CD4-positive, alpha-beta T cell treated with Interleukin-1 beta for 1 hour (primary cell): ENCODE results near the gene GPAT2.
"Not testable (repeated sequence)": the region's sequence is repeated elsewhere in the genome, so short reads cannot be mapped to it uniquely, and the experiment has no call there.

Experiments used
- DNase-seq, 2 donors: peaks; one replicate each; pipeline ENCODE4 v3.0.0-alpha.2; 2020 to 2022

The GPAT2 gene

GRCh38 chr2:96064760-96065159 lies 30.0 kb upstream of the GPAT2 start:
- not testable (repeated sequence) for DNase-seq

- not testable (repeated sequence) for DNase-seq
These were observed 29.4 kb upstream of the GPAT2 start for GRCh38 chr2:96064047-96064675.

GRCh38 chr2:96063116-96063899 lies 28.6 kb upstream of the GPAT2 start:
- not testable (repeated sequence) for DNase-seq

GRCh38 chr2:96062483-96062882 lies 27.8 kb upstream of the GPAT2 start:
- not testable (repeated sequence) for DNase-seq

- not testable (repeated sequence) for DNase-seq
These were observed 27.2 kb upstream of the GPAT2 start for GRCh38 chr2:96061901-96062300.

- not testable (repeated sequence) for DNase-seq
These were observed 26.6 kb upstream of the GPAT2 start for GRCh38 chr2:96061197-96061817.

- DNase-seq: not testable (repeated sequence)
These were observed 25.6 kb upstream of the GPAT2 start for GRCh38 chr2:96060325-96060724.

- not testable (repeated sequence) for DNase-seq
These were observed 24.7 kb upstream of the GPAT2 start for GRCh38 chr2:96059443-96059842.

- not testable (repeated sequence) for DNase-seq
These were observed 21.1 kb upstream of the GPAT2 start for GRCh38 chr2:96055830-96056229.

DNA sequence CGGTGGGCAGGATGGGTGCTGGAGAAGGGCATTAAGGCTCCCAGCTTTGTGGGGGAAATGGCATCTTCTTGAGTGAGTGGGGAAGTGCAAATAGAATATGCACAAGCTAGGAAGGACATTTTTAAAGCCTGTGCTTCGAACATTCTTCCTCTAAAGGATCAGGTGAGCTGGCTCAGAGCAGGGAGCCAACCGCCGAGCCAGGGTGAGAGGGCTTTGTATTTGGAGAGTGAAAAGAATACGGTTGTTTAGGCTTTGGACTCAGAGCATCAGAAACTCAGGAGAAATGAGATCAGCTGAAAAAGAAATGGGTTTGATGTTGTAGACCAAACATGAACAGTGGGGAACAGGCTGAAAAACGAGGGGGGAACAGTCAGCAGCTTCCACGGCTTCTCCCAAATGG lies 19.8 kb upstream of the GPAT2 start:
- DNase-seq: not testable (repeated sequence)

GRCh38 chr2:96053385-96053784 lies 18.7 kb upstream of the GPAT2 start:
- not testable (repeated sequence) for DNase-seq

- not testable (repeated sequence) for DNase-seq
These were observed 17.9 kb upstream of the GPAT2 start for GRCh38 chr2:96052632-96053031.

DNA sequence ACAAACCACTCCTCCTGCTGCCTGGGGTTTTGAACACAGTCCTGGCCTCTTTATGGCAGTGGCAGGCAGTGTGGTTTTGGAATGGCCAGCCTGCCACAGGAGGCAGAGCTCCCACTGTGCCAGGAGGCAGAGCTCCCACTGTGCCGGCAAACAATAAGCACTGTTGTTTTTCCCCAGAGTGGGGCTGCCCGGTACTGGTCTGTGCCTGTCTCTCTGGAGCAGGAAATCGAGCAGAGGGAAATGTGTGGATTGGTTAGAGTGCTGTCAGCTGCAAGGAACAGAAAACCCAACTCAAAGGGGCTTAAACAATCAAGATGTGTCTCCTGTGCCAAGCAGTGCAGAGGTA lies 15.2 kb upstream of the GPAT2 start:
- not testable (repeated sequence) for DNase-seq

- DNase-seq: not testable (repeated sequence)
These were observed 14.6 kb upstream of the GPAT2 start for GRCh38 chr2:96049049-96049916.

DNA sequence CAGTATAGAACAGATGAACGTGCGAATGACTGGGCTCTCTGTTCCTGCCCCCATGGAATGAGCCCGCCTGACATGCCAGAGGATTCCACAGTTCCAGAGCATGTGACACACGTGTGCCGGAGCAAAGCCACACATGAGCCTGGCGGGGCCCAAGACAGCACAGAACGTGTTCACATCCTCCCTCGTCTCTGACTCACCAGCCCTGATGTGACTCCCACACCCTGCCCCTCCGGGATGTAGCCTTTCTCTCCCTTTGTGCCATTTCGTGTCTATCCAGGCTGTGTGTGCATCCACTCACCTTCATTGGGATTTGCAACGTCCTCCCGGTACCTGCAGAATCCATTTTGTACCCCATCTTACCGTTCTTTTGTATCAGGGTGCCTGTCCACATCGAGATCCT lies 838 bp upstream of the GPAT2 start:
- not testable (repeated sequence) for DNase-seq

- not testable (repeated sequence) for DNase-seq
These were observed 719 bp downstream of the GPAT2 start for GRCh38 chr2:96033997-96034396.

DNA sequence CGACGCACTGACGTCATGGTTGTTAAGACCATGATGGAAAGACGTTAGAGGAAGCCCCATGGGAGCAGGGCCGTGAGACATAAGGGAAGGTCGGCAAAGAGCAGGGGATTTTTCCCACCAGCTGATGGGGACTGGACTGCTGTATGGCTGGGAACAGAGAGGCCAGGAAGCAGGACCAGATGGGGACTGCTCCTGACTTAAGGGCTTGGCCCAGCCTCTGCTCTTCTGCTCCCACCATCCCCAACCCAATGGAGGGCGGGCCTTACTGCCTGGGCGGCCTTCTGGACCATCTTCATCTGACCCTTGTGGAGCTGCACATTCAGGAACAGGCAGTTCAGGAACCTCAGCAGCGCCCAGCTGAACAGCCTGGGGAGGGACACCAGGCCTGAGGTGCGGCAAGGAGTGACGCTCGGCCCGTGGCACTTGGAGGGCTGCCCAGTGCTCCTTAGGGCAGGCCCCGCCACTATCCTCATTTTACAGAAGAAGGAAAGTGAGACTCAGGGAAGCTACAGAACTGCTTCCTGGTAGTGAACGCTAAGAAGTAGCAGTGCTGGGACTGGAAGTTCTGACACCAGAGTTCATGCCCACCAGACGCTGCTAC lies 6.9 kb downstream of the GPAT2 start:
- not testable (repeated sequence) for DNase-seq

DNA sequence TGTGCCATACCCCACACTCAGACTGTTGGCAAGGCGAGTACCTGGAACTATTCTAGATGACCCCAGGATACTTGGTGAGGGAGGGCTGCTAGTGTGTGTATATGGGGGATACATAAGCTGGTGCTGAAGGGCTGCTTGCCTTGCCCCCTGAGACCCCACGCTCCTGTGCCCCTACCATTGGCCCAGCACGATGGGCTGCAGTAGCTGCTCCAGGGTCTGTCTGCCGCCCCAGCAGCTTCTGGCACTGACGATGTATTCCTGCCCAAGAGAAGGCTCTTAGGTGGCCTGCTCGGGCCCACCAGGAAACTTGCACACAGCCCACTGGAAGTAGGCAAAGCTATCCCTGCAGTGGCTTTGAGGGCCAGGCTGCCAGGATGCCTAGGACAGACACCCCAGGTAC lies 9.0 kb downstream of the GPAT2 start:
- not testable (repeated sequence) for DNase-seq

GRCh38 chr2:96025194-96025492 lies 9.6 kb downstream of the GPAT2 start:
- DNase-seq: no peak

DNA sequence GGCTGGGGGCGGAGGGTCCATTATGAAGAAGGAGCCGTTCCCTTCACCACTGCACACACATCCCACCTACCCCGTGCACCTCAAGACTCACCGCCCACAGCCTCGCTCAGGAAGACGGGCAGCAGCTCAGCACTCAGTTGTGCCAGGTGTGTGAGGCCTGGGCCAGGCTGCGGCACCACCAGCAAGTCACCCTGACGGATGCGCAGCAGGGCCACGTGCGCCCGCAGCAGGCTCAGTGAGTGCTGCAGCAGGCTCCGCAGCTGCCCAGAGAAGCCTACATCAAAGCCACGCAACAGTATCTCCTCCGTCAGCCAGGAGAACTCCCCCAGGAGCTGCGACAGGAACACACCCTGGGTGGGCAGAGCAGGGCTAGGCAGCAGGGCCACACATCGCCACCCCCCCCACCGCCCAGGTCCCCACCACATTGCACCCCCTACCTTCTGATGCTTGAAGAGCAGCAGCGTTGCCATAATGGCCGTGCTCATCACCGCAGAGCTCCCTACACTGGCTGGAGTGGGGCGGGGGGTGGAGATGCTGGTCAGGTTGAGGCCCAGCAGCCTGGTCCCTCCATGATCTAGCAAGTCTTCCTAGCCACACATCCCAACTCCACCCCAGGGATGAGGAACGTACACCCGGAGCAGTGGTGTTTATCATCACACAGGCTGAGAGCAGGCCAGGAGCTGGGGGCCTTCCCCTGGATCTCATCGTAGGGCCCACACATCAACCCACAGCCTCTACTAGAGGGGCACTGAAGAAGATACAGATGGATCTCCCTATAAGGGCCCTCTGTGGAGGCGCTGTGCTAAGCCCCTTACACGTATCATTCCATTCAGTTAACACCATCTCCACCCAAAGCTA lies 10.2 kb downstream of the GPAT2 start:
- DNase-seq: no peak

- DNase-seq: not testable (repeated sequence)
These were observed 11.0 kb downstream of the GPAT2 start for GRCh38 chr2:96023701-96024100.
